Duodenal mucosa (tissue), 2 donors: ENCODE results near the gene WSCD1.

Experiments used
- H3K27ac ChIP-seq: one replicate; pipeline ENCODE4 v1.7.0; 2013; ENCODE audit warnings: low read depth, low read length
- H3K27me3 ChIP-seq, 2 donors: one replicate each; pipeline ENCODE4 v1.7.0; 2013; ENCODE audit warnings: low read length in 2 of 2, control low read depth in 1 of 2; ENCODE audit not compliant: insufficient read depth in 2 of 2, control insufficient read depth in 1 of 2
- H3K36me3 ChIP-seq, 2 donors: one replicate each; pipeline ENCODE4 v1.7.0; 2013; ENCODE audit warnings: low read length in 2 of 2, control low read depth in 1 of 2; ENCODE audit not compliant: insufficient read depth in 2 of 2, control insufficient read depth in 1 of 2
- H3K4me1 ChIP-seq, 2 donors: one replicate each; pipeline ENCODE4 v1.7.0; 2013; ENCODE audit warnings: low read length in 2 of 2, control low read depth in 1 of 2; ENCODE audit not compliant: insufficient read depth in 2 of 2, control insufficient read depth in 1 of 2
- H3K4me3 ChIP-seq, 2 donors: one replicate each; pipeline ENCODE4 v1.7.0; 2013; ENCODE audit warnings: low read length in 2 of 2, low read depth in 1 of 2
- H3K9ac ChIP-seq, 2 donors: one replicate each; pipeline ENCODE4 v1.7.0; 2013; ENCODE audit warnings: low read length in 2 of 2, low read depth in 1 of 2
- H3K9me3 ChIP-seq, 2 donors: one replicate each; pipeline ENCODE4 v1.7.0; 2013; ENCODE audit warnings: low read length in 2 of 2, control low read depth in 1 of 2; ENCODE audit not compliant: control insufficient read depth in 1 of 2

The WSCD1 gene

DNA sequence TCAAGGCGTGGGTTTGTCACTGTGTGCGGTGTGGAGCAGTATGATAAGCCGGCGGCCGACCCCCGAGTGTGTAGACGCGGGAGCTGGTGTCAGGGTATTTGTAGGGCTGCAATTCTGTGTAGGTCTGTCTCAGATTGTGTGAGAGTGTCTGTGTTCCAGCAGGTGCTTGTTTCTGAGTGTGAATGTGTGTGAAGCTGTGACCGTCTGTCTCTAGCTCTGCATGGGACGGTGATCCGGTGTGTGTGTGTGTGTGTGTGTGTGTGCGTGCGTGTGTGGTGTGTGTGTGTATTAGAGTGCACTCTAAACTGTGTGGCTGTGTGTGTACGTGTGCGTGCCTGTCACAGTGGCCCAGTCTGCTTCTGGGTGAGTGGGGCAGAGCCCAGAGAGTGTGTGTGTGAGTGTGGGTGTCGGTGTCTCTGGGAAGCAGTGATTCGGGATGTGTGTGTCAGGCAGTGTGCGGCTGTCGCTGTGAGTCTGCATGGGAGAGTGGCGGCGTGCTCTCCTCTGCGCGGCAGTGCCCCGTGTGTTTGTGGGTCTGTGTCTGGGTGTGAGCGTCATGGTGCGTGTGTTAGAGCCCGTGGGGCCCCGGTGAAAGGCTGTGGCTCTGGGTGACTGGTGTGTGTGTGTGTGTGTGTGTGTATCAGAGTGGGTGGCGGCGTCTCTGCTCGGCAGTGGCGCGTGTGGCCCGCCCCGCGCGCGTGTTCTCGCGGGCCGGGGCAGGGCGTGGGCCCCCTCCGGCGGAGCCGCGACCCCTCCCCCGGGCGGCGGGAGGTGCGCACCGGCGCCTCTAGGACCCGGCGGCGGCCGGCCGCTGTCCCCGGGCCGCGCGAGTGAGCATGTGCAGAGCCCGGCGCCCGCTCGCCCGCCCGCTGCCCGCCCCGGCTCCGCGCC is at the start of gene WSCD1:
Gene WSCD1, plus strand, starts transcription at position 841 of the 891 bp plus-strand sequence. CDS start 10,280 bp downstream, outside the sequence.
- Histone ChIP-seq H3K4me3 (peak within 1 kb of the TSS; percentile 60 to 70), H3K27ac (no peak within 1 kb of the TSS), H3K27me3 (peaks cover 40 to 42% of the 10 kb centered on the region in 2 donors), H3K4me1 (peaks cover 5 to 14% of the 10 kb centered on the region in 2 donors), H3K9me3 (no peaks in the 10 kb centered on the region), H3K36me3 (no peaks in the 10 kb centered on the region), H3K9ac (peak within 1 kb of the TSS in 1 of 2 donors; percentile 43)

DNA sequence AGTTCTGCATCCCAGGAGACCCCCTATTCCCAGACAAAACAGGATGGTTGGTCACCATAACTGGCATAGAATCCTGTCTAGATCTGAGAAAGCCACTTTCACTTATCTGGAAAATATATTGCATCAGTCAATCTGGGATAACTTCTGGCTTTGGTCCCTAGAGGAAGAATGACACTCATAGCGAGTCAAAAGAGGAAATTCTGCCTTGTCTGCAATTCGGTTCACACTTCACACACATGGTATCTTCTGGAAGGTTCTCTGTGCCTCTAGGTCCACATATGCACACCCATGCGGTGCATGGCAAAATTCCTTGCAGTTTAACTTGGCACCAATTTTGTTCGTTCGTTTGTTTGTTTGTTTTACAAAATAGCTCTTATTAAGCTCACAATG is 49.2 kb upstream of the WSCD1 start:
- Histone ChIP-seq H3K9me3 (no peaks in the 10 kb centered on the region), H3K36me3 (no peaks in the 10 kb centered on the region), H3K4me1 (no peaks in the 10 kb centered on the region), H3K27ac (no peak overlapping the region), H3K9ac (no peak overlapping the region), H3K27me3 (peaks cover 0 to 4% of the 10 kb centered on the region in 2 donors), H3K4me3 (no peak overlapping the region)

DNA sequence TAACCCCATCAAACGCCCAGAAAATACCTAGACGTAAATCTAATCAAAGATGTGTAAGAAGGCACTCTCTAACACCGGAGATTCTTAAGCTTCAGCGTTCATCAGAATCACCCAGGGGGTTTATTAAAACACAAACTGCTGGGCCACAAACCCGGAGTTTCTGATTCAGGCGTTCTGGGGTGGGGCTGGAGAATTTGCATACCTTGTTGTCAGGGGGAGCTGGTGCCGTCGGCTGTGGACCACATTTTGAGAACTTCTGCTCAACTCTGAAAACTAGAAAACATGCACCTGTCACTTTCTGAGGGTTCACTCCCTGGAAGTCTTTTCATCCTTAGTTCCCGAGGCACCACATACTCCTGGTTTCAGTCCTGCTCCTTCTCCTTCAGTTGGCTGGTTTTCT is 48.6 kb upstream of the WSCD1 start:
- H3K27ac ChIP-seq = no peak overlapping the region
- no peaks in the 10 kb centered on the region for H3K36me3 ChIP-seq
- peaks cover 0 to 4% of the 10 kb centered on the region in 2 donors for H3K27me3 ChIP-seq
- no peaks in the 10 kb centered on the region for H3K9me3 ChIP-seq
- H3K9ac ChIP-seq = no peak overlapping the region
- no peaks in the 10 kb centered on the region for H3K4me1 ChIP-seq
- H3K4me3 ChIP-seq = no peak overlapping the region

DNA sequence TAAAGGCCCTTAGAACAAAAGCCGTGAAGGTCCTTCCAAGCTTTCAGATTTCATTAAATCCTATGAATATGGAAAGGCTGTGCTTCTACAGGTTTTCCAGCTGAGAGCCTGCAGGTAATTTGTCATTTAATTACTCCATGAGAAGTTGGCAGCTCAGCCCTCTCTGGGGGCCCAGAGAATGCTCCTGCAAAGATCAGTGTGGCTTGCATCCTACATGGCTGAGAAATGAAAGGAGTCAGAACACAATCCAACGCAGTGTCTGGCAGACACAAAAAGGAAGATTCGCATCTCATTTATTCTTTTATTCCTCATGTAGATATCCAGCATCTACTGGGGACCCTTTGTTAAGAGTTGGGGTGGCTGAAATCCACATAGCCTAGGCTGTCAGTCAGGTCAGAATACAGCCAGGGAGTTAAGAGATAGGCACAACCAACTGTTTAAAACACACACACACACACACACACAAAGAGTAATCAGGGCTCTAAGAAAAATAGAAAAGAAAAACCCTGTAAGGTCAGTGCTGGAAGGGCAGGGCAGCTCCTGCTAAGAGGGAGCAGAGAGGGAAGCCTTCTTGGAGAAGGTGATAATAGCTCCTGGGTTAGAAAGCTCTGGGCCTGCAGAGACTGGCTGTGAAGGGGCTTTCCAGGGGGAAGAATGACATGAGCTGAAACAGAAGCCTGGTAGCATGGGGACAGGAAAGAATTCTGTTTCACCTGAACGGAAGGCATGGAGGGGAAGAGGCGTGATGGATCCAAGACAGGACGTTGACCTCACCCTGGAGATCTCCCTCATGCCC is 46.9 kb upstream of the WSCD1 start:
- Histone ChIP-seq H3K4me3 (no peak overlapping the region), H3K27ac (no peak overlapping the region), H3K4me1 (no peaks in the 10 kb centered on the region), H3K27me3 (peaks cover 0 to 4% of the 10 kb centered on the region in 2 donors), H3K9me3 (no peaks in the 10 kb centered on the region), H3K36me3 (no peaks in the 10 kb centered on the region), H3K9ac (no peak overlapping the region)

DNA sequence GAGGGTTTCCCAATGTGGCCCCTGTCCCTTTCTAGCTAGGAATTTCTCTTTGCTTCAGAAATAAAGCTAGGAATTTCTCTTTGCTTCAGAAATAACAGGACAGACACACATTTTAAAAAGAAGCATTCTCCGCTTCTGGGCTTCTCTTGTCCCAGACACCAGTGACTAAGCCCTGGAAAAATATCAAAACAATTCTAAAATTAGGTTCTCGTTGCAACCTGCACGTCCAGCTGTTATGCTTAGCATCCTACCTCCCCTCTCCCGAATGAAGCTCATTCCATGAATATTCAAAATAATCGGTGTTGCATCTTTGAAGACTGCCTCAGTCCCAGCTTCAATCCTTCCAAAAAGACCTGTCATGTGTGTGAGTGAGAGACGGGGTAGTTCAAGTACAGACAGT is 45.6 kb upstream of the WSCD1 start:
- peaks cover 0 to 4% of the 10 kb centered on the region in 2 donors for H3K27me3 ChIP-seq
- H3K27ac ChIP-seq = no peak overlapping the region
- H3K36me3 ChIP-seq = no peaks in the 10 kb centered on the region
- H3K9me3 ChIP-seq = no peaks in the 10 kb centered on the region
- no peak overlapping the region for H3K9ac ChIP-seq
- H3K4me3 ChIP-seq = no peak overlapping the region
- no peaks in the 10 kb centered on the region for H3K4me1 ChIP-seq

DNA sequence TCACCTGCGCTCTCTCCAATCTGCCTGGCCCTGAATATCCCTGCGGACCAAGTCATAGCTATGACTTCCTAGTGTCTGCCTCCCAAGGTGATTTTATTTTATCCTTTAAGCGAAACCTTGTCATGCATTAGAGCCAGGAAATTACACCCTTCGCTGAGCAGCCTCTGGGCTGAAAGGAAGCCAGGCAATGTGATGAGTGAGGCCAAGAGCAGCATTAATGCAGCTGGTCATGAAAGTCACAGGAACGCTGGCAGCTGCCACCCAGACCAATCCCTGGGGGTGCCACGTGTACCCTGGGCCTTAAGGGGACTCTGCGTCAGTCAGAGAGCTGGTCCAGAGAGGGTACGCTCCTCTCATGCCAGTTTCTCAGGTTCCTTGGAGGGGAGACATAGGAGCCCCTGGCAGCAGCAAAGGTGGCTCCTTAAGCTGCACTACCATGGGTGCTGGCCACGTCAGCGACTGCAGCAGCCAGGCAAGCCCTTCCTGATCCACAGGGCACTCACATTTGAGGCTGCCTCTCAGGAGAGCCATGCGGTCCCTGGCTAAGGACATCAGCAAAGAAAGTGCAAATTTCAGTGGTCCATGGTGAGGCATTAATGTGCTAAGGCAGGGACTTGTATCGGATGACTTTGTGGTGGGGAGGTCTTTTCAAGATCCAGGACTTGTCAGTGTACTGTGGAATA is 42.7 kb upstream of the WSCD1 start:
- Histone ChIP-seq H3K27me3 (peaks cover 0 to under 1% of the 10 kb centered on the region in 2 donors), H3K27ac (no peak overlapping the region)

DNA sequence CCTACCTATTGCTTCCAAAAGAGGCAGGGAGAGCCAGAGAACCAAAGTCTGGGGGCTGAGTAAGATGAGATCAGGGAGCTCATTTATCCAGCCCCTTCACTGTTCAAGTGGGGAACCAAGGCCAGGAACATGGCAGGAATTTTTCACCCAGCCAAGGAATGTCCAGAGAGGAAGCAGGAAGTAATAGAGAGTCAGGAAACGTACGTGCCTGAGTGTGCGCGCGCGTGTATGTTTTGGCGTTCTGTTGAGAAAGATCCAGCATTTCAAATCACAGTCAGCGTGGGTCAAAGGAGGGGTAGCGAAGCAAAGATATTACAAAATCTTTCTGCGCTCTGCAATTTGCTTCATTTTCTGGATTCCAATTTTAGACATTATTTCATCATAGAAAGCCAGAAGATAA is 41.9 kb upstream of the WSCD1 start:
- Histone ChIP-seq H3K4me1 (no peaks in the 10 kb centered on the region), H3K36me3 (no peaks in the 10 kb centered on the region), H3K27ac (no peak overlapping the region), H3K9ac (no peak overlapping the region), H3K4me3 (no peak overlapping the region), H3K27me3 (no peaks in the 10 kb centered on the region), H3K9me3 (no peaks in the 10 kb centered on the region)

More for the DNA sequence above, 42.7 kb upstream of the WSCD1 start:
- H3K9ac ChIP-seq = no peak overlapping the region
- H3K4me1 ChIP-seq = no peaks in the 10 kb centered on the region
- no peaks in the 10 kb centered on the region for H3K9me3 ChIP-seq
- H3K36me3 ChIP-seq = no peaks in the 10 kb centered on the region
- H3K4me3 ChIP-seq = no peak overlapping the region

DNA sequence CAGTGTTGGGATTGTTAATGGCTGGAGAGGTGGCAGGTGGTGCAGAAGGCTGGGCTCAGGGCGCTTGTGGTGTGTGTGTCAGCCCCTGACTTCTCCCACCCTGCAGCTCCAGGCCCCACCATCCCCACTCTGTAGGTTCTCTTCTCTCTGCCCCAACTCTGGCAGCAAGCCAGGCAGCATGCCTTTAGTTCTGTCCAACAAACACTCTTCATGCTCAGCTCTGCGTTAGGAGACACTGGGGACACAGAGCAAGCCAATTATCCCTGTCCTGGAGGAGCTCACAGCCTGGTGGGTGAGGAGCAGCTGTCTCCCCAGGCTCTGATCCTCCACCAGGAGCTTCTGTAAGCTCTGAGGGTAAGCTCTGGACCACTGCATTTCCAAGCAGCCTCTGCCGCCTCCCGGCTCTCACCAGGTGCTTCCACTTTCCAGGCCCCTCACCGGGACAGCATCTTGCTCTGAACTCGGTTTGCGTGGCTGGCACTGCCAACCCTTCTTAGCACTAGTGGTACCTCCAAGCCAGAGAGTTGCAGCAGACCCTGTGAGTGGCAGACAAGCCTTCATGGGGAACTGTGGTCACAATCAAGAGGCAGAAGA is 34.3 kb upstream of the WSCD1 start:
- Histone ChIP-seq H3K36me3 (no peaks in the 10 kb centered on the region), H3K27me3 (no peaks in the 10 kb centered on the region), H3K9me3 (no peaks in the 10 kb centered on the region), H3K27ac (no peak overlapping the region), H3K4me1 (no peaks in the 10 kb centered on the region), H3K4me3 (no peak overlapping the region), H3K9ac (no peak overlapping the region)

DNA sequence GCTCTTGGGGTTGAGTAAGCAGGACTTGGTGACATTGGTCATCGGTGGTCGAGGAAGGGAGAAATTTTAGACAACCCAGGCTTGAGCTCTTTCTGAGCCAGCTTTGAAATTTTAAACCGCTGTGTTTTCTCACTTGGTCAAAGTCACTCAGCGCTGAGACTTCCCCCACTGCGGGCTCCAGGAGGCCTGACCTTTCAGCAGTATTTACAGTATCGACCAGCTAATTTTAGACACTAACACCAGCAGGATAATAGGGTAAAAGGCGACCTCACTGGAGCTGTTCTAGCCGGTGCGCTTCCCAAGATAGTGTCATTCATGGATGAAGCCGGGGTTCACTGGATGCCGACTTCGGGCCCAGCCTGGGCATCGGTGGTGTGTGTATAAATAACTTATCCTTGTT is 29.7 kb upstream of the WSCD1 start:
- Histone ChIP-seq H3K36me3 (no peaks in the 10 kb centered on the region), H3K27ac (no peak overlapping the region), H3K9ac (no peak overlapping the region)

More for the DNA sequence above, 29.7 kb upstream of the WSCD1 start:
- H3K4me3 ChIP-seq = no peak overlapping the region
- no peaks in the 10 kb centered on the region for H3K27me3 ChIP-seq
- no peaks in the 10 kb centered on the region for H3K4me1 ChIP-seq
- no peaks in the 10 kb centered on the region for H3K9me3 ChIP-seq
